HCT116 (cell line): ENCODE results near the gene SETD2. TPM values are rescaled to one million over a fixed set of nuclear protein-coding genes. Genes with fewer than 3 reads are reported as not detected.

Experiments used
- ATAC-seq: fragments of 200-7000 bp; cut with Tn5 transposase; 2 replicates; pipeline ENCODE4 v1.9.1; 2020; ENCODE audit warnings: mild to moderate bottlenecking, moderate library complexity
- BruUV-seq: library from RNA; stranded (reverse); fragments of 400-500 nt; replicated peaks from 2 replicates; lab custom pipeline; 2021; lab: Mats Ljungman, UMichigan
- CTCF ChIA-PET: fragments of 300-600 bp; sonication (Branson Sonifier 250); formaldehyde crosslinking; loops from one replicate; lab custom pipeline; 2021; ENCODE audit warnings: antibody characterized with exemption; lab: Charles Lee
- POLR2A ChIA-PET: fragments of 300-600, 350-600 bp; sonication (Branson Sonifier 250); formaldehyde crosslinking; loops from one replicate; lab custom pipeline; 2021; ENCODE audit warnings: antibody characterized with exemption; lab: Charles Lee
- RAD21 ChIA-PET, 2 experiments: fragments of 300-600 bp; sonication (Branson Sonifier 250); formaldehyde crosslinking; loops; one replicate each; lab custom pipeline; 2023; ENCODE audit warnings: low total read pairs in 2 of 2; ENCODE audit not compliant: uncharacterized antibody in 2 of 2, unreplicated experiment in 2 of 2, low non-redundant PET in 1 of 2; lab: Charles Lee
- DNase-seq: peaks from one replicate; pipeline ENCODE4 v3.0.0-alpha.2; 2010; ENCODE audit warnings: low read depth, low spot score
- H2AFZ ChIP-seq: fragments of 200-600 bp; shearing (Covaris generic), sonication (generic); 2 replicates; pipeline ENCODE4 v1.6.1; 2017; ENCODE audit warnings: low read depth, mixed run types, mixed read lengths, antibody characterized with exemption, low read length; ENCODE audit not compliant: poor library complexity, severe bottlenecking
- H3K27ac ChIP-seq: 2 replicates; pipeline ENCODE4 v1.5.1; 2012; ENCODE audit warnings: low read depth, low read length
- H3K27me3 ChIP-seq: fragments of 200-600 bp; sonication (generic); 2 replicates; pipeline ENCODE4 v1.6.1; 2016; ENCODE audit warnings: mixed run types, low read length, mixed read lengths; ENCODE audit not compliant: insufficient read depth
- H3K36me3 ChIP-seq, 2 experiments: fragments of 200-500 bp in 1 of 2; fragments of 200-600 bp in 1 of 2; sonication (Bioruptor generic) in 1 of 2; sonication (generic) in 1 of 2; 2 replicates each; pipeline versions ENCODE4 v1.5.1 to v1.6.1; 2014 to 2016; ENCODE audit warnings: low read length in 2 of 2, inconsistent platforms in 1 of 2, mixed read lengths in 1 of 2, mixed run types in 1 of 2; ENCODE audit not compliant: insufficient read depth in 2 of 2, control insufficient read depth in 1 of 2
- H3K4me1 ChIP-seq, 2 experiments: fragments of 200-600 bp in 1 of 2; sonication (generic) in 1 of 2; 2 replicates each; pipeline versions ENCODE4 v1.5.1 to v1.6.1; 2012 to 2017; ENCODE audit warnings: low read length in 2 of 2, inconsistent platforms in 1 of 2, mild to moderate bottlenecking in 1 of 2, mixed read lengths in 1 of 2, mixed run types in 1 of 2, moderate library complexity in 1 of 2; ENCODE audit not compliant: insufficient read depth in 2 of 2, control insufficient read depth in 1 of 2
- H3K4me2 ChIP-seq: fragments of 200-600 bp; sonication (generic); 2 replicates; pipeline ENCODE4 v1.6.1; 2017; ENCODE audit warnings: mixed run types, low read length, mixed read lengths
- H3K4me3 ChIP-seq, 2 experiments: fragments of 200-600 bp in 1 of 2; sonication (generic) in 1 of 2; replicated peaks in 1 of 2; 2 replicates each; pipeline ENCODE4 v1.5.1; 2011 to 2016; ENCODE audit warnings: low read length in 2 of 2, control low read depth in 1 of 2, low read depth in 1 of 2, mild to moderate bottlenecking in 1 of 2, mixed read lengths in 1 of 2, mixed run types in 1 of 2
- H3K79me2 ChIP-seq: fragments of 200-600 bp; sonication (generic); 2 replicates; pipeline ENCODE4 v1.6.1; 2017; ENCODE audit warnings: mild to moderate bottlenecking, mixed run types, low read length, moderate library complexity, mixed read lengths; ENCODE audit not compliant: insufficient read depth
- H3K9ac ChIP-seq: fragments of 200-600 bp; sonication (generic); 2 replicates; pipeline ENCODE4 v1.6.1; 2016; ENCODE audit warnings: low read length, mixed read lengths
- H3K9me2 ChIP-seq: fragments of 200-600 bp; sonication (generic), shearing (Covaris generic); 2 replicates; pipeline ENCODE4 v1.6.1; 2017; ENCODE audit warnings: mixed run types, mild to moderate bottlenecking, moderate library complexity; ENCODE audit not compliant: insufficient read depth
- H3K9me3 ChIP-seq, 2 experiments: fragments of 200-500 bp in 1 of 2; fragments of 200-600 bp in 1 of 2; sonication (Bioruptor generic) in 1 of 2; sonication (generic) in 1 of 2; 2 replicates each; pipeline ENCODE4 v1.6.1; 2014 to 2017; ENCODE audit warnings: low read length in 2 of 2, mixed read lengths in 2 of 2, inconsistent platforms in 1 of 2, low read depth in 1 of 2, mild to moderate bottlenecking in 1 of 2, mixed run types in 1 of 2, moderate library complexity in 1 of 2; ENCODE audit not compliant: control insufficient read depth in 1 of 2, insufficient read depth in 1 of 2
- H4K20me1 ChIP-seq: fragments of 200-600 bp; sonication (generic), shearing (Covaris generic); 2 replicates; pipeline ENCODE4 v1.6.1; 2017; ENCODE audit warnings: mixed run types, mild to moderate bottlenecking, moderate library complexity; ENCODE audit not compliant: insufficient read depth
- CBX3 ChIP-seq: IDR thresholded peaks from 2 replicates; pipeline ENCODE4 v1.6.1; 2012; ENCODE audit warnings: low read depth
- CEBPB ChIP-seq: IDR thresholded peaks from 2 replicates; pipeline ENCODE4 v1.6.1; 2012; ENCODE audit warnings: low read depth
- EGR1 ChIP-seq: IDR thresholded peaks from 2 replicates; pipeline ENCODE4 v1.6.1; 2012; ENCODE audit warnings: low read depth
- ELF1 ChIP-seq: IDR thresholded peaks from 2 replicates; pipeline ENCODE4 v1.6.1; 2012; ENCODE audit warnings: low read depth, borderline replicate concordance
- EZH2phosphoT487 ChIP-seq: fragments of 200-600 bp; IDR thresholded peaks from 2 replicates; pipeline ENCODE4 v1.6.1; 2018; ENCODE audit warnings: antibody characterized with exemption, borderline replicate concordance
- FOSL1 ChIP-seq: IDR thresholded peaks from 2 replicates; pipeline ENCODE4 v1.6.1; 2012; ENCODE audit warnings: low read depth
- JUND ChIP-seq: IDR thresholded peaks from 2 replicates; pipeline ENCODE4 v1.6.1; 2012
- POLR2A ChIP-seq: IDR thresholded peaks from 2 replicates; pipeline ENCODE4 v1.7.0; 2011; ENCODE audit warnings: borderline replicate concordance; ENCODE audit not compliant: insufficient read depth, insufficient read length; ENCODE audit errors: extremely low read depth
- POLR2AphosphoS5 ChIP-seq: IDR thresholded peaks from 2 replicates; pipeline ENCODE4 v1.6.1; 2011; ENCODE audit warnings: mild to moderate bottlenecking, low read depth, low read length, moderate library complexity
- RAD21 ChIP-seq: IDR thresholded peaks from 2 replicates; pipeline ENCODE4 v1.6.1; 2012; ENCODE audit warnings: low read depth, mild to moderate bottlenecking
- SIN3A ChIP-seq: IDR thresholded peaks from 2 replicates; pipeline ENCODE4 v1.6.1; 2012; ENCODE audit warnings: low read depth
- SP1 ChIP-seq: IDR thresholded peaks from 2 replicates; pipeline ENCODE4 v1.6.1; 2012; ENCODE audit warnings: low read depth
- SRF ChIP-seq: IDR thresholded peaks from 2 replicates; pipeline ENCODE4 v1.6.1; 2012; ENCODE audit warnings: low read depth
- TCF7L2 ChIP-seq: IDR thresholded peaks from 2 replicates; pipeline ENCODE4 v1.7.0; 2011; ENCODE audit warnings: borderline replicate concordance, inconsistent platforms; ENCODE audit not compliant: insufficient read depth, insufficient read length; ENCODE audit errors: extremely low read depth
- YY1 ChIP-seq: IDR thresholded peaks from 2 replicates; pipeline ENCODE4 v1.6.1; 2011; ENCODE audit warnings: low read length, low read depth, moderate library complexity, mild to moderate bottlenecking; ENCODE audit not compliant: insufficient replicate concordance; ENCODE audit errors: extremely low read depth
- ZNF274 ChIP-seq: fragments of 200-500 bp; sonication (Bioruptor generic); IDR thresholded peaks from 2 replicates; pipeline ENCODE4 v1.6.1; 2014; ENCODE audit warnings: mild to moderate bottlenecking, low read depth, low read length, inconsistent platforms
- intact Hi-C: fragments of 100-400 bp; cut with micrococcal nuclease; formaldehyde crosslinking; loops from 2 replicates; pipeline ENCODE4 v1.10.0; 2022
- total RNA-seq: library from RNA; stranded (reverse); gene quantifications from one replicate; pipeline ENCODE4 v1.2.1, GENCODE V29; 2021; ENCODE audit not compliant: unreplicated experiment
- TF ChIP-seq, protein P1 (sequence below): IDR thresholded peaks from 2 replicates; pipeline ENCODE4 v1.6.1; 2012; ENCODE audit warnings: low read depth
- TF ChIP-seq, protein P2 (sequence below): IDR thresholded peaks from 2 replicates; pipeline ENCODE4 v1.6.1; 2011; ENCODE audit warnings: mild to moderate bottlenecking, low read length, moderate library complexity; ENCODE audit not compliant: insufficient replicate concordance; ENCODE audit errors: extremely low read depth
- TF ChIP-seq, protein P3 (sequence below): IDR thresholded peaks from 2 replicates; pipeline ENCODE4 v1.6.1; 2012
- TF ChIP-seq, protein P4 (sequence below), 3 experiments: fragments of 200-600 bp in 1 of 3; sonication (generic) in 1 of 3; IDR thresholded peaks in 2 of 3; conservative IDR thresholded peaks in 1 of 3; 2 replicates each; pipeline ENCODE4 v1.5.1; 2012 to 2017; ENCODE audit warnings: low read depth in 2 of 3, low read length in 2 of 3, antibody characterized with exemption in 1 of 3, borderline replicate concordance in 1 of 3, control low read depth in 1 of 3, mild to moderate bottlenecking in 1 of 3, mixed read lengths in 1 of 3, mixed run types in 1 of 3, moderate library complexity in 1 of 3; ENCODE audit not compliant: insufficient read depth in 1 of 3

The SETD2 gene
- total RNA-seq, 1 experiment from 2014 or later = 33.0 TPM

DNA sequence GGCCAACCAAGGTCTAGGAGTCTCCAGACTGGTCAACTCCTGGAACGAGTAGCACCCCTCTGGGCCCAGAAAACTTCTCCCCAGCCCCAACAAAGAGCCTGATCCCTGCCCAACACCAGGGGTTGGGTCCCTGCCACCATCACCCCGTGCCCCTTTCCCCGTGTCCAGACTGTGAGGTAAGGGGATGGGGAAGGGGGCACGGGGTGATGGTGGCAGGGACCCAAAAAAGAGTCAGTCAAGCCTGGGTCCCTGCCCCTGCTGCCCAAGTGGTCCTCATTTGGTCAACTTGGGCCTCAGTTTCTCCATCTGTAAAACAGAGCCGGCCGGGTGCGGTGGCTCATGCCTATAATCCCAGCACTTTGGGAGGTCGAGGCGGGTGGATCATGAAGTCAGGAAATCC lies 185.5 kb downstream of the SETD2 start:
- Histone ChIP-seq H3K9ac (no peak overlapping the region), H3K4me3 (no peak overlapping the region)

More for the DNA sequence above, 185.5 kb downstream of the SETD2 start:
- BruUV-seq = no TSS peak
- H4K20me1 ChIP-seq = peaks cover 14% of the 10 kb centered on the region; the same call in 1 of the 2 replicates
- ChIA-PET RAD21 (no interaction called here), CTCF (interaction anchor here (1.1 kb wide), 1 partner anchor 43 kb away, joined by 3 read pairs; no protein-coding TSS in a partner anchor), POLR2A (interaction anchor here (1.1 kb wide), 1 partner anchor 9 kb away, joined by 3 read pairs; no protein-coding TSS in a partner anchor)
- peaks cover 61% of the 10 kb centered on the region for H3K79me2 ChIP-seq
- H3K36me3 ChIP-seq = peaks cover 0 to 9% of the 10 kb centered on the region in 2 experiments; a peak in 1 of 4 replicates
- H3K9me2 ChIP-seq = no peaks in the 10 kb centered on the region
- H2AFZ ChIP-seq = no peak overlapping the region
- peak overlapping the region; percentile 76; the same call in 1 of the 2 replicates for H3K4me2 ChIP-seq
- H3K4me1 ChIP-seq = peaks cover 26 to 58% of the 10 kb centered on the region in 2 experiments
- no peaks in the 10 kb centered on the region for H3K9me3 ChIP-seq
- peak overlapping the region; percentile 77; the same call in 1 of the 2 replicates for H3K27ac ChIP-seq
- ATAC-seq (no peak), DNase-seq (no peak)
- H3K27me3 ChIP-seq = no peaks in the 10 kb centered on the region
- intact Hi-C loops = loop anchor here (5.0 kb wide), 1 partner anchor 41 kb away; no protein-coding TSS in a partner anchor
- TF ChIP-seq EGR1 = no peak
- TF ChIP-seq, protein P1, sequence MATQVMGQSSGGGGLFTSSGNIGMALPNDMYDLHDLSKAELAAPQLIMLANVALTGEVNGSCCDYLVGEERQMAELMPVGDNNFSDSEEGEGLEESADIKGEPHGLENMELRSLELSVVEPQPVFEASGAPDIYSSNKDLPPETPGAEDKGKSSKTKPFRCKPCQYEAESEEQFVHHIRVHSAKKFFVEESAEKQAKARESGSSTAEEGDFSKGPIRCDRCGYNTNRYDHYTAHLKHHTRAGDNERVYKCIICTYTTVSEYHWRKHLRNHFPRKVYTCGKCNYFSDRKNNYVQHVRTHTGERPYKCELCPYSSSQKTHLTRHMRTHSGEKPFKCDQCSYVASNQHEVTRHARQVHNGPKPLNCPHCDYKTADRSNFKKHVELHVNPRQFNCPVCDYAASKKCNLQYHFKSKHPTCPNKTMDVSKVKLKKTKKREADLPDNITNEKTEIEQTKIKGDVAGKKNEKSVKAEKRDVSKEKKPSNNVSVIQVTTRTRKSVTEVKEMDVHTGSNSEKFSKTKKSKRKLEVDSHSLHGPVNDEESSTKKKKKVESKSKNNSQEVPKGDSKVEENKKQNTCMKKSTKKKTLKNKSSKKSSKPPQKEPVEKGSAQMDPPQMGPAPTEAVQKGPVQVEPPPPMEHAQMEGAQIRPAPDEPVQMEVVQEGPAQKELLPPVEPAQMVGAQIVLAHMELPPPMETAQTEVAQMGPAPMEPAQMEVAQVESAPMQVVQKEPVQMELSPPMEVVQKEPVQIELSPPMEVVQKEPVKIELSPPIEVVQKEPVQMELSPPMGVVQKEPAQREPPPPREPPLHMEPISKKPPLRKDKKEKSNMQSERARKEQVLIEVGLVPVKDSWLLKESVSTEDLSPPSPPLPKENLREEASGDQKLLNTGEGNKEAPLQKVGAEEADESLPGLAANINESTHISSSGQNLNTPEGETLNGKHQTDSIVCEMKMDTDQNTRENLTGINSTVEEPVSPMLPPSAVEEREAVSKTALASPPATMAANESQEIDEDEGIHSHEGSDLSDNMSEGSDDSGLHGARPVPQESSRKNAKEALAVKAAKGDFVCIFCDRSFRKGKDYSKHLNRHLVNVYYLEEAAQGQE = no peak
- no peak for TF ChIP-seq JUND
- TF ChIP-seq FOSL1 = no peak
- TF ChIP-seq POLR2AphosphoS5 = no peak
- no peak for TF ChIP-seq TCF7L2
- TF ChIP-seq, protein P2, sequence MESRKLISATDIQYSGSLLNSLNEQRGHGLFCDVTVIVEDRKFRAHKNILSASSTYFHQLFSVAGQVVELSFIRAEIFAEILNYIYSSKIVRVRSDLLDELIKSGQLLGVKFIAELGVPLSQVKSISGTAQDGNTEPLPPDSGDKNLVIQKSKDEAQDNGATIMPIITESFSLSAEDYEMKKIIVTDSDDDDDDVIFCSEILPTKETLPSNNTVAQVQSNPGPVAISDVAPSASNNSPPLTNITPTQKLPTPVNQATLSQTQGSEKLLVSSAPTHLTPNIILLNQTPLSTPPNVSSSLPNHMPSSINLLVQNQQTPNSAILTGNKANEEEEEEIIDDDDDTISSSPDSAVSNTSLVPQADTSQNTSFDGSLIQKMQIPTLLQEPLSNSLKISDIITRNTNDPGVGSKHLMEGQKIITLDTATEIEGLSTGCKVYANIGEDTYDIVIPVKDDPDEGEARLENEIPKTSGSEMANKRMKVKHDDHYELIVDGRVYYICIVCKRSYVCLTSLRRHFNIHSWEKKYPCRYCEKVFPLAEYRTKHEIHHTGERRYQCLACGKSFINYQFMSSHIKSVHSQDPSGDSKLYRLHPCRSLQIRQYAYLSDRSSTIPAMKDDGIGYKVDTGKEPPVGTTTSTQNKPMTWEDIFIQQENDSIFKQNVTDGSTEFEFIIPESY = no peak
- no peak for TF ChIP-seq ELF1
- no peak for TF ChIP-seq YY1
- no peak for TF ChIP-seq EZH2phosphoT487
- TF ChIP-seq SP1 = no peak
- no peak for TF ChIP-seq RAD21
- no peak for TF ChIP-seq SRF
- TF ChIP-seq, protein P3, sequence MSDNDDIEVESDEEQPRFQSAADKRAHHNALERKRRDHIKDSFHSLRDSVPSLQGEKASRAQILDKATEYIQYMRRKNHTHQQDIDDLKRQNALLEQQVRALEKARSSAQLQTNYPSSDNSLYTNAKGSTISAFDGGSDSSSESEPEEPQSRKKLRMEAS = no peak
- no peak for TF ChIP-seq CEBPB
- TF ChIP-seq, protein P4, sequence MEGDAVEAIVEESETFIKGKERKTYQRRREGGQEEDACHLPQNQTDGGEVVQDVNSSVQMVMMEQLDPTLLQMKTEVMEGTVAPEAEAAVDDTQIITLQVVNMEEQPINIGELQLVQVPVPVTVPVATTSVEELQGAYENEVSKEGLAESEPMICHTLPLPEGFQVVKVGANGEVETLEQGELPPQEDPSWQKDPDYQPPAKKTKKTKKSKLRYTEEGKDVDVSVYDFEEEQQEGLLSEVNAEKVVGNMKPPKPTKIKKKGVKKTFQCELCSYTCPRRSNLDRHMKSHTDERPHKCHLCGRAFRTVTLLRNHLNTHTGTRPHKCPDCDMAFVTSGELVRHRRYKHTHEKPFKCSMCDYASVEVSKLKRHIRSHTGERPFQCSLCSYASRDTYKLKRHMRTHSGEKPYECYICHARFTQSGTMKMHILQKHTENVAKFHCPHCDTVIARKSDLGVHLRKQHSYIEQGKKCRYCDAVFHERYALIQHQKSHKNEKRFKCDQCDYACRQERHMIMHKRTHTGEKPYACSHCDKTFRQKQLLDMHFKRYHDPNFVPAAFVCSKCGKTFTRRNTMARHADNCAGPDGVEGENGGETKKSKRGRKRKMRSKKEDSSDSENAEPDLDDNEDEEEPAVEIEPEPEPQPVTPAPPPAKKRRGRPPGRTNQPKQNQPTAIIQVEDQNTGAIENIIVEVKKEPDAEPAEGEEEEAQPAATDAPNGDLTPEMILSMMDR (IDR thresholded peaks at IDR 0.05 in 2 of 3, conservative IDR thresholded peaks at IDR 0.05 in 1 of 3; ENCODE audit: borderline replicate concordance in 1 of 3, insufficient read depth in 1 of 3, low read depth in 2 of 3, low read length in 2 of 3) = no peak
- TF ChIP-seq CBX3 = no peak
- TF ChIP-seq SIN3A = no peak
- no peak for TF ChIP-seq POLR2A
- no peak for TF ChIP-seq ZNF274
